ENCODE data around the gene IRX4.

- TF ChIP-seq CTCF (conservative IDR thresholded peaks at IDR 0.05; ENCODE audit: low read depth, low read length) (no peak), BHLHE40 (IDR thresholded peaks at IDR 0.05; ENCODE audit: low read depth, low read length) (no peak), ELK1 (IDR thresholded peaks at IDR 0.05; ENCODE audit: borderline replicate concordance, low read depth, low read length) (no peak), FOS (IDR thresholded peaks at IDR 0.05; ENCODE audit: low read depth, low read length) (no peak), NFE2L2 (IDR thresholded peaks at IDR 0.05; ENCODE audit: low read depth, low read length) (no peak), MAFK (IDR thresholded peaks at IDR 0.05; ENCODE audit: low read depth, low read length) (no peak), POLR2A (IDR thresholded peaks at IDR 0.05; ENCODE audit: low read depth, low read length) (no peak), MXI1 (IDR thresholded peaks at IDR 0.05; ENCODE audit: borderline replicate concordance, low read depth, low read length) (no peak), MAZ (IDR thresholded peaks at IDR 0.05; ENCODE audit: borderline replicate concordance, low read depth, low read length) (no peak), RAD21 (IDR thresholded peaks at IDR 0.05; ENCODE audit: low read length) (no peak), CEBPB (IDR thresholded peaks at IDR 0.05; ENCODE audit: low read depth, low read length) (no peak), SMC3 (IDR thresholded peaks at IDR 0.05; ENCODE audit: low read depth, low read length) (no peak)
- TF ChIP-seq, protein P1, sequence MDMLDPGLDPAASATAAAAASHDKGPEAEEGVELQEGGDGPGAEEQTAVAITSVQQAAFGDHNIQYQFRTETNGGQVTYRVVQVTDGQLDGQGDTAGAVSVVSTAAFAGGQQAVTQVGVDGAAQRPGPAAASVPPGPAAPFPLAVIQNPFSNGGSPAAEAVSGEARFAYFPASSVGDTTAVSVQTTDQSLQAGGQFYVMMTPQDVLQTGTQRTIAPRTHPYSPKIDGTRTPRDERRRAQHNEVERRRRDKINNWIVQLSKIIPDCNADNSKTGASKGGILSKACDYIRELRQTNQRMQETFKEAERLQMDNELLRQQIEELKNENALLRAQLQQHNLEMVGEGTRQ (IDR thresholded peaks at IDR 0.05; ENCODE audit: low read depth, low read length), result no peak
Observed at GRCh38 chr5:1911773-1912235, 29.1 kb upstream of the IRX4 start.
